ENCODE data around the gene FSD1L. TPM values are rescaled to one million over a fixed set of nuclear protein-coding genes. Genes with fewer than 3 reads are reported as not detected.

FSD1L gene
- polyA plus RNA-seq, 2 of the 4 experiments (the other 2 are of a cell fraction) = 3.2 to 8.5 TPM

- Histone ChIP-seq H3K9me3 (no peaks in the 10 kb centered on the region), H3K4me2 (peak overlapping the region; percentile 59; the same call in 1 of the 3 replicates), H3K27ac (no peak overlapping the region), H3K4me1 (peaks cover 10% of the 10 kb centered on the region; the same call in 1 of the 3 replicates), H3K4me3 (no peak overlapping the region)
- FAIRE-seq = no peak
- TF ChIP-seq ZSCAN20 (CRISPR knock-in tag; IDR thresholded peaks at IDR 0.05) (no peak), EHF (CRISPR knock-in tag; IDR thresholded peaks at IDR 0.05) (no peak), CHD4 (IDR thresholded peaks at IDR 0.05; ENCODE audit: borderline replicate concordance) (no peak), EHMT2 (IDR thresholded peaks at IDR 0.05; ENCODE audit: low read depth) (no peak), ZNF302 (CRISPR knock-in tag; IDR thresholded peaks at IDR 0.05) (no peak), ELK1 (IDR thresholded peaks at IDR 0.05; ENCODE audit: low read depth, low read length) (no peak)
- TF ChIP-seq, protein P1, sequence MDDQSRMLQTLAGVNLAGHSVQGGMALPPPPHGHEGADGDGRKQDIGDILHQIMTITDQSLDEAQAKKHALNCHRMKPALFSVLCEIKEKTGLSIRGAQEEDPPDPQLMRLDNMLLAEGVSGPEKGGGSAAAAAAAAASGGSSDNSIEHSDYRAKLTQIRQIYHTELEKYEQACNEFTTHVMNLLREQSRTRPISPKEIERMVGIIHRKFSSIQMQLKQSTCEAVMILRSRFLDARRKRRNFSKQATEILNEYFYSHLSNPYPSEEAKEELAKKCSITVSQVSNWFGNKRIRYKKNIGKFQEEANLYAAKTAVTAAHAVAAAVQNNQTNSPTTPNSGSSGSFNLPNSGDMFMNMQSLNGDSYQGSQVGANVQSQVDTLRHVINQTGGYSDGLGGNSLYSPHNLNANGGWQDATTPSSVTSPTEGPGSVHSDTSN (IDR thresholded peaks at IDR 0.05) = no peak
- ChIA-PET POLR2A (interaction anchor here (1.0 kb wide), 1 partner anchor 171 kb away, joined by 3 read pairs; the partner anchor contains the start of gene SLC44A1), CTCF (interaction anchor here (0.6 to 12.2 kb wide), 69 partner anchors 10 to 652 kb away, joined by 3 to 185 read pairs (median 4); partner anchors contain the start of genes ABCA1, NIPSNAP3B and SLC44A1)
- DNase-seq (ENCODE audit: low read depth in 1 of 2, low spot score in 1 of 2) = no peak
- ATAC-seq = no peak
- 70% methylated on average over 8 of the region's 8 CpGs for WGBS (ENCODE audit: missing lambda C conversion rate)
Measured at GRCh38 chr9:105415662-105415980, 32.2 kb upstream of the FSD1L start.

- CTCF ChIA-PET = interaction anchor here (0.8 to 12.2 kb wide), 6 partner anchors 228 to 637 kb away, joined by 3 to 185 read pairs (median 20); partner anchors contain the start of gene ABCA1
- ATAC-seq (no peak), FAIRE-seq (no peak), DNase-seq (ENCODE audit: low read depth in 1 of 2, low spot score in 1 of 2) (no peak)
- WGBS (ENCODE audit: missing lambda C conversion rate) = 91% methylated on average over 1 of the region's 1 CpG
- no peak for TF ChIP-seq TP53 (CRISPR knock-in tag; IDR thresholded peaks at IDR 0.05)
- no peak for TF ChIP-seq PHF8 (IDR thresholded peaks at IDR 0.05; ENCODE audit: borderline replicate concordance, low read depth)
- no peak for TF ChIP-seq MYC (IDR thresholded peaks at IDR 0.05; ENCODE audit: borderline replicate concordance, low read length)
- TF ChIP-seq RNF2 (IDR thresholded peaks at IDR 0.05; ENCODE audit: borderline replicate concordance, low read depth) = no peak
- TF ChIP-seq CHD4 (IDR thresholded peaks at IDR 0.05; ENCODE audit: borderline replicate concordance) = no peak
- no peak for TF ChIP-seq RARB (CRISPR knock-in tag; IDR thresholded peaks at IDR 0.05)
- TF ChIP-seq RAD21 (conservative IDR thresholded peaks at IDR 0.05 in 1 of 2, IDR thresholded peaks at IDR 0.05 in 1 of 2) = no peak
- TF ChIP-seq HMGXB4 (CRISPR knock-in tag; IDR thresholded peaks at IDR 0.05; ENCODE audit: borderline replicate concordance) = no peak
- TF ChIP-seq JUNB (IDR thresholded peaks at IDR 0.05) = no peak
- TF ChIP-seq MAZ (IDR thresholded peaks at IDR 0.05; ENCODE audit: borderline replicate concordance, low read depth, low read length) = no peak
- Histone ChIP-seq H3K9me3 (no peaks in the 10 kb centered on the region), H3K4me2 (no peak overlapping the region), H3K4me1 (peaks cover 10% of the 10 kb centered on the region; the same call in 1 of the 3 replicates), H3K4me3 (no peak overlapping the region), H3K27ac (no peak overlapping the region)
- POLR2A ChIA-PET = no interaction called here
Measured at GRCh38 chr9:105416840-105417239, 31.0 kb upstream of the FSD1L start.

GRCh38 chr9:105418588-105419500 is 29.0 kb upstream of the FSD1L start:
- peaks cover 5% of the 10 kb centered on the region; the same call in 1 of the 3 replicates for H3K4me1 ChIP-seq
- no peak overlapping the region for H3K4me3 ChIP-seq
- no peak for TF ChIP-seq HOXA7 (CRISPR knock-in tag; IDR thresholded peaks at IDR 0.05)
- no peak for TF ChIP-seq NPAS2 (CRISPR knock-in tag; IDR thresholded peaks at IDR 0.05; ENCODE audit: borderline replicate concordance)
- TF ChIP-seq NR3C1 (IDR thresholded peaks at IDR 0.05) = no peak
- no peak for TF ChIP-seq CBX8 (IDR thresholded peaks at IDR 0.05)
- no peak for TF ChIP-seq BCL3 (IDR thresholded peaks at IDR 0.05)
- no peak for TF ChIP-seq MAFK (IDR thresholded peaks at IDR 0.05; ENCODE audit: partially characterized antibody)
- no peak for TF ChIP-seq RCOR1 (IDR thresholded peaks at IDR 0.05; ENCODE audit: low read depth, low read length)
- TF ChIP-seq KDM5A (IDR thresholded peaks at IDR 0.05) = no peak
- TF ChIP-seq ELK1 (IDR thresholded peaks at IDR 0.05; ENCODE audit: low read depth, low read length) = no peak
- TF ChIP-seq ZNF302 (CRISPR knock-in tag; IDR thresholded peaks at IDR 0.05) = no peak
- TF ChIP-seq BHLHE40 (IDR thresholded peaks at IDR 0.05; ENCODE audit: low read depth, low read length) = no peak
- TF ChIP-seq MAZ (IDR thresholded peaks at IDR 0.05; ENCODE audit: borderline replicate concordance, low read depth, low read length) = no peak
- DNase-seq (ENCODE audit: low read depth in 1 of 2, low spot score in 1 of 2) (no peak), ATAC-seq (no peak), FAIRE-seq (no peak)
- H3K4me2 ChIP-seq = no peak overlapping the region
- CTCF ChIA-PET = interaction anchor here (0.6 to 12.2 kb wide), 7 partner anchors 13 to 649 kb away, joined by 3 to 185 read pairs (median 3); no protein-coding TSS in a partner anchor
- POLR2A ChIA-PET = no interaction called here
- 44% methylated on average over 3 of the region's 3 CpGs for WGBS (ENCODE audit: missing lambda C conversion rate)
- H3K9me3 ChIP-seq = no peaks in the 10 kb centered on the region
- no peak overlapping the region for H3K27ac ChIP-seq
